Measurements from ENCODE around the gene CDH26. TPM values are rescaled to one million over a fixed set of nuclear protein-coding genes. Genes with fewer than 3 reads are reported as not detected.
"Not testable (repeated sequence)": the region's sequence is repeated elsewhere in the genome, so short reads cannot be mapped to it uniquely, and the experiment has no call there.

Gene CDH26
- total and polyA plus RNA-seq, 2 donors = 1.4 to 4.1 TPM

- 22% methylated on average over 8 of the region's 8 CpGs for WGBS
- not testable (repeated sequence) for H3K4me1 ChIP-seq (ENCODE audit: insufficient read depth); H3K4me3 ChIP-seq (ENCODE audit: low read depth, low read length); H3K36me3 ChIP-seq (ENCODE audit: insufficient read depth); H3K27ac ChIP-seq (ENCODE audit: low read depth)
- peak; percentile 45 for DNase-seq (ENCODE audit: extremely low spot score)
These were observed 83.4 kb downstream of the CDH26 start for GRCh38 chr20:60041436-60042165.

GRCh38 chr20:60043435-60043834 is 85.2 kb downstream of the CDH26 start:
- no peak overlapping the region for H3K4me3 ChIP-seq (ENCODE audit: low read depth, low read length)
- no peaks in the 10 kb centered on the region for H3K4me1 ChIP-seq (ENCODE audit: insufficient read depth)
- DNase-seq (ENCODE audit: extremely low spot score) = no peak
- no peaks in the 10 kb centered on the region for H3K36me3 ChIP-seq (ENCODE audit: insufficient read depth)
- no peak overlapping the region for H3K27ac ChIP-seq (ENCODE audit: low read depth)
- WGBS = 92% methylated on average over 3 of the region's 3 CpGs

- Histone ChIP-seq H3K4me3 (ENCODE audit: low read depth, low read length) (no peak overlapping the region), H3K27ac (ENCODE audit: low read depth) (no peak overlapping the region), H3K4me1 (ENCODE audit: insufficient read depth) (no peaks in the 10 kb centered on the region), H3K36me3 (ENCODE audit: insufficient read depth) (no peaks in the 10 kb centered on the region)
- 10% methylated on average over 4 of the region's 4 CpGs for WGBS
- no peak for DNase-seq (ENCODE audit: extremely low spot score)
These were observed 87.8 kb downstream of the CDH26 start for GRCh38 chr20:60046011-60046413.

- 96% methylated on average over 2 of the region's 2 CpGs for WGBS
- H3K27ac ChIP-seq (ENCODE audit: low read depth) = no peak overlapping the region
- no peaks in the 10 kb centered on the region for H3K4me1 ChIP-seq (ENCODE audit: insufficient read depth)
- H3K36me3 ChIP-seq (ENCODE audit: insufficient read depth) = no peaks in the 10 kb centered on the region
- DNase-seq (ENCODE audit: extremely low spot score) = no peak
- H3K4me3 ChIP-seq (ENCODE audit: low read depth, low read length) = no peak overlapping the region
These were observed 88.2 kb downstream of the CDH26 start for GRCh38 chr20:60046436-60046835.

GRCh38 chr20:60046860-60047259 is 88.6 kb downstream of the CDH26 start:
- no peaks in the 10 kb centered on the region for H3K36me3 ChIP-seq (ENCODE audit: insufficient read depth)
- 93% methylated on average over 8 of the region's 8 CpGs for WGBS
- no peaks in the 10 kb centered on the region for H3K4me1 ChIP-seq (ENCODE audit: insufficient read depth)
- no peak overlapping the region for H3K27ac ChIP-seq (ENCODE audit: low read depth)
- no peak for DNase-seq (ENCODE audit: extremely low spot score)
- no peak overlapping the region for H3K4me3 ChIP-seq (ENCODE audit: low read depth, low read length)

GRCh38 chr20:60048634-60049521 is 90.7 kb downstream of the CDH26 start:
- no peak for DNase-seq (ENCODE audit: extremely low spot score)
- 78% methylated on average over 11 of the region's 11 CpGs for WGBS
- H3K36me3 ChIP-seq (ENCODE audit: insufficient read depth) = no peaks in the 10 kb centered on the region
- H3K4me3 ChIP-seq (ENCODE audit: low read depth, low read length) = no peak overlapping the region
- no peak overlapping the region for H3K27ac ChIP-seq (ENCODE audit: low read depth)
- no peaks in the 10 kb centered on the region for H3K4me1 ChIP-seq (ENCODE audit: insufficient read depth)

- Histone ChIP-seq H3K27ac (ENCODE audit: low read depth) (no peak overlapping the region), H3K4me1 (ENCODE audit: insufficient read depth) (no peaks in the 10 kb centered on the region), H3K4me3 (ENCODE audit: low read depth, low read length) (no peak overlapping the region), H3K36me3 (ENCODE audit: insufficient read depth) (no peaks in the 10 kb centered on the region)
- no peak for DNase-seq (ENCODE audit: extremely low spot score)
- WGBS = 90% methylated on average over 5 of the region's 5 CpGs
These were observed 91.4 kb downstream of the CDH26 start for GRCh38 chr20:60049601-60050000.

- no peak for DNase-seq (ENCODE audit: extremely low spot score)
- Histone ChIP-seq H3K4me1 (ENCODE audit: insufficient read depth) (no peaks in the 10 kb centered on the region), H3K27ac (ENCODE audit: low read depth) (no peak overlapping the region), H3K36me3 (ENCODE audit: insufficient read depth) (no peaks in the 10 kb centered on the region), H3K4me3 (ENCODE audit: low read depth, low read length) (no peak overlapping the region)
- 75% methylated on average over 13 of the region's 13 CpGs for WGBS
These were observed 92.1 kb downstream of the CDH26 start for GRCh38 chr20:60050193-60050947.

- no peaks in the 10 kb centered on the region for H3K4me1 ChIP-seq (ENCODE audit: insufficient read depth)
- H3K36me3 ChIP-seq (ENCODE audit: insufficient read depth) = no peaks in the 10 kb centered on the region
- DNase-seq (ENCODE audit: extremely low spot score) = no peak
- H3K27ac ChIP-seq (ENCODE audit: low read depth) = no peak overlapping the region
- H3K4me3 ChIP-seq (ENCODE audit: low read depth, low read length) = no peak overlapping the region
- WGBS = 72% methylated on average over 3 of the region's 3 CpGs
These were observed 93.7 kb downstream of the CDH26 start for GRCh38 chr20:60051911-60052310.

- DNase-seq (ENCODE audit: extremely low spot score) = no peak
- Histone ChIP-seq H3K4me3 (ENCODE audit: low read depth, low read length) (no peak overlapping the region), H3K27ac (ENCODE audit: low read depth) (no peak overlapping the region), H3K36me3 (ENCODE audit: insufficient read depth) (no peaks in the 10 kb centered on the region), H3K4me1 (ENCODE audit: insufficient read depth) (no peaks in the 10 kb centered on the region)
- WGBS = 76% methylated on average over 3 of the region's 3 CpGs
These were observed 94.1 kb downstream of the CDH26 start for GRCh38 chr20:60052322-60052721.

GRCh38 chr20:60053125-60053817 is 95.0 kb downstream of the CDH26 start:
- H3K4me1 ChIP-seq (ENCODE audit: insufficient read depth) = no peaks in the 10 kb centered on the region
- H3K4me3 ChIP-seq (ENCODE audit: low read depth, low read length) = no peak overlapping the region
- no peak overlapping the region for H3K27ac ChIP-seq (ENCODE audit: low read depth)
- DNase-seq (ENCODE audit: extremely low spot score) = no peak
- H3K36me3 ChIP-seq (ENCODE audit: insufficient read depth) = no peaks in the 10 kb centered on the region
- 38% methylated on average over 16 of the region's 16 CpGs for WGBS

GRCh38 chr20:60053818-60054190 is 95.6 kb downstream of the CDH26 start:
- Histone ChIP-seq H3K36me3 (ENCODE audit: insufficient read depth) (no peaks in the 10 kb centered on the region), H3K4me3 (ENCODE audit: low read depth, low read length) (no peak overlapping the region), H3K27ac (ENCODE audit: low read depth) (no peak overlapping the region), H3K4me1 (ENCODE audit: insufficient read depth) (no peaks in the 10 kb centered on the region)
- no peak for DNase-seq (ENCODE audit: extremely low spot score)
- 78% methylated on average over 4 of the region's 4 CpGs for WGBS

All from urinary bladder (tissue), 4 donors.